H1 (cell line): ENCODE measurements around the gene IRX4. TPM values are rescaled to one million over a fixed set of nuclear protein-coding genes. Genes with fewer than 3 reads are reported as not detected.
A peak's percentile ranks its signal among the peaks of the same experiment; 100 is the strongest.

Experiments
- CTCF ChIA-PET: fragments of 300-600 bp; sonication (Branson Sonifier 250); formaldehyde crosslinking; loops from one replicate; lab custom pipeline; 2021; ENCODE audit not compliant: partially characterized antibody; lab: Charles Lee
- POLR2A ChIA-PET: fragments of 300-600 bp; sonication (Branson Sonifier 250); formaldehyde crosslinking; loops from one replicate; lab custom pipeline; 2021; ENCODE audit warnings: inconsistent platforms; ENCODE audit not compliant: partially characterized antibody; lab: Charles Lee
- DNase-seq, 2 experiments: peaks; one replicate each; pipeline versions ENCODE4 v3.0.0 to v3.0.0-alpha.2; 2010 to 2022; ENCODE audit warnings: low spot score in 2 of 2, low read depth in 1 of 2, mixed read lengths in 1 of 2
- FAIRE-seq: peaks from 2 replicates; lab custom pipeline; 2011; peaks lifted over from hg19 to GRCh38; lab: Jason Lieb, UNC
- H2AFZ ChIP-seq: 2 replicates; pipeline ENCODE4 v1.8.1; 2012; ENCODE audit warnings: low read length, inconsistent platforms
- H2AK5ac ChIP-seq: 2 replicates; pipeline ENCODE4 v1.6.1; 2013; ENCODE audit warnings: low read depth, low read length
- H2BK120ac ChIP-seq: replicated peaks from 2 replicates; pipeline ENCODE3; 2013; ENCODE audit warnings: low read depth, low read length, inconsistent platforms
- H2BK12ac ChIP-seq: 2 replicates; pipeline ENCODE4 v1.6.1; 2013; ENCODE audit warnings: low read depth, low read length
- H2BK15ac ChIP-seq: 2 replicates; pipeline ENCODE4 v1.6.1; 2013; ENCODE audit warnings: low read length
- H2BK20ac ChIP-seq: 2 replicates; pipeline ENCODE4 v1.6.1; 2013; ENCODE audit warnings: low read length
- H2BK5ac ChIP-seq: 2 replicates; pipeline ENCODE4 v1.6.1; 2013; ENCODE audit warnings: low read depth, low read length
- H3K14ac ChIP-seq: 2 replicates; pipeline ENCODE4 v1.6.1; 2013; ENCODE audit warnings: inconsistent platforms; ENCODE audit not compliant: insufficient read length
- H3K18ac ChIP-seq: 2 replicates; pipeline ENCODE4 v1.6.1; 2013; ENCODE audit warnings: low read length; ENCODE audit errors: extremely low read depth
- H3K23ac ChIP-seq: 2 replicates; pipeline ENCODE4 v1.6.1; 2013; ENCODE audit warnings: inconsistent platforms; ENCODE audit not compliant: insufficient read length
- H3K23me2 ChIP-seq: 2 replicates; pipeline ENCODE4 v1.6.1; 2013; ENCODE audit warnings: low read depth, low read length
- H3K27ac ChIP-seq: 2 replicates; pipeline ENCODE4 v1.6.1; 2011; ENCODE audit warnings: low read depth, low read length, inconsistent platforms
- H3K27me3 ChIP-seq, 4 experiments: replicated peaks in 1 of 4; 1 replicate in 1 of 4; 2 replicates in 3 of 4; pipeline versions ENCODE4 v1.6.1 to v1.8.1; 2011 to 2013; ENCODE audit warnings: low read length in 3 of 4, mild to moderate bottlenecking in 3 of 4, inconsistent platforms in 2 of 4, mixed read lengths in 2 of 4, moderate library complexity in 1 of 4; ENCODE audit not compliant: control insufficient read depth in 3 of 4, insufficient read depth in 3 of 4; ENCODE audit errors: extremely low read depth in 1 of 4
- H3K36me3 ChIP-seq, 4 experiments: 2 replicates each; pipeline versions ENCODE4 v1.6.1 to v1.8.1; 2011 to 2013; ENCODE audit warnings: mild to moderate bottlenecking in 4 of 4, low read length in 3 of 4, moderate library complexity in 2 of 4, control low read depth in 1 of 4, inconsistent platforms in 1 of 4; ENCODE audit not compliant: insufficient read depth in 4 of 4, control insufficient read depth in 2 of 4
- H3K4ac ChIP-seq: replicated peaks from 2 replicates; pipeline ENCODE3; 2013; ENCODE audit warnings: low read length, low read depth, mixed read lengths, inconsistent platforms; ENCODE audit not compliant: insufficient read length
- H3K4me1 ChIP-seq, 4 experiments: replicated peaks in 1 of 4; 1 replicate in 1 of 4; 2 replicates in 3 of 4; pipeline versions ENCODE4 v1.6.1 to v1.8.1; 2011 to 2013; ENCODE audit warnings: low read length in 3 of 4, inconsistent platforms in 2 of 4, mixed read lengths in 1 of 4; ENCODE audit not compliant: insufficient read depth in 4 of 4, control insufficient read depth in 3 of 4
- H3K4me2 ChIP-seq, 2 experiments: 2 replicates each; pipeline versions ENCODE4 v1.6.1 to v1.8.1; 2011 to 2013; ENCODE audit warnings: low read depth in 2 of 2, low read length in 2 of 2, control low read depth in 1 of 2, inconsistent platforms in 1 of 2, mild to moderate bottlenecking in 1 of 2; ENCODE audit not compliant: insufficient read depth in 1 of 2
- H3K4me3 ChIP-seq, 4 experiments: fragments of 200-600, 300-600 bp in 1 of 4; sonication (generic), shearing (Covaris generic), sonication (Bioruptor Twin) in 1 of 4; 2 replicates each; pipeline versions ENCODE4 v1.5.1 to v1.8.1; 2011 to 2016; ENCODE audit warnings: low read length in 4 of 4, low read depth in 3 of 4, control low read depth in 2 of 4, inconsistent platforms in 2 of 4, mild to moderate bottlenecking in 2 of 4, mixed read lengths in 1 of 4, moderate library complexity in 1 of 4; ENCODE audit not compliant: insufficient read depth in 2 of 4; ENCODE audit errors: extremely low read depth in 1 of 4
- H3K56ac ChIP-seq: replicated peaks from 2 replicates; pipeline ENCODE3; 2013; ENCODE audit warnings: low read depth, mild to moderate bottlenecking, mixed read lengths, low read length, inconsistent platforms; ENCODE audit not compliant: insufficient read length
- H3K79me1 ChIP-seq: 2 replicates; pipeline ENCODE4 v1.6.1; 2013; ENCODE audit warnings: low read depth, low read length, control low read depth
- H3K79me2 ChIP-seq, 2 experiments: 2 replicates each; pipeline versions ENCODE4 v1.6.1 to v1.8.1; 2012 to 2013; ENCODE audit warnings: low read length in 2 of 2, mild to moderate bottlenecking in 2 of 2, inconsistent platforms in 1 of 2; ENCODE audit not compliant: insufficient read depth in 2 of 2, control insufficient read depth in 1 of 2
- H3K9ac ChIP-seq, 4 experiments: replicated peaks in 1 of 4; 1 replicate in 1 of 4; 2 replicates in 3 of 4; pipeline versions ENCODE4 v1.6.1 to v1.8.1; 2011 to 2013; ENCODE audit warnings: low read depth in 3 of 4, low read length in 3 of 4, control low read depth in 2 of 4, mild to moderate bottlenecking in 2 of 4, moderate library complexity in 2 of 4, inconsistent platforms in 1 of 4; ENCODE audit errors: extremely low read depth in 1 of 4
- H3K9me3 ChIP-seq, 2 experiments: 2 replicates each; pipeline versions ENCODE4 v1.6.1 to v1.8.1; 2012 to 2013; ENCODE audit warnings: mild to moderate bottlenecking in 2 of 2, moderate library complexity in 2 of 2, control low read depth in 1 of 2, inconsistent platforms in 1 of 2, low read depth in 1 of 2, low read length in 1 of 2, mixed read lengths in 1 of 2; ENCODE audit not compliant: insufficient read depth in 2 of 2
- H4K20me1 ChIP-seq, 2 experiments: replicated peaks in 1 of 2; 2 replicates each; pipeline versions ENCODE3 to v1.8.1; 2011 to 2013; ENCODE audit warnings: inconsistent platforms in 2 of 2, low read length in 2 of 2, mild to moderate bottlenecking in 1 of 2; ENCODE audit not compliant: insufficient read depth in 2 of 2, control insufficient read depth in 1 of 2
- H4K5ac ChIP-seq: 2 replicates; pipeline ENCODE4 v1.6.1; 2013; ENCODE audit warnings: low read length, low read depth, mixed read lengths, inconsistent platforms; ENCODE audit not compliant: insufficient read length
- H4K8ac ChIP-seq: 2 replicates; pipeline ENCODE4 v1.8.0; 2013; ENCODE audit warnings: mild to moderate bottlenecking, moderate library complexity, low read length, inconsistent platforms; ENCODE audit not compliant: insufficient read depth; ENCODE audit errors: extremely low read depth
- H4K91ac ChIP-seq: replicated peaks from 2 replicates; pipeline ENCODE3; 2013; ENCODE audit warnings: low read length, mixed read lengths, inconsistent platforms; ENCODE audit not compliant: insufficient read length
- EZH2 ChIP-seq: fragments of 200-600 bp; sonication (generic); IDR thresholded peaks from 2 replicates; pipeline ENCODE4 v1.7.1; 2012; ENCODE audit warnings: low read depth, mild to moderate bottlenecking, moderate library complexity, low read length, inconsistent platforms; ENCODE audit not compliant: severe bottlenecking
- KDM4A ChIP-seq: IDR thresholded peaks from one replicate; pipeline ENCODE4 v1.7.1; 2012; ENCODE audit warnings: low read depth, mild to moderate bottlenecking, moderate library complexity, low read length, inconsistent platforms; ENCODE audit not compliant: severe bottlenecking
- SUZ12 ChIP-seq: fragments of 200-600 bp; sonication (generic); IDR thresholded peaks from 2 replicates; pipeline ENCODE4 v1.6.1; 2012; ENCODE audit warnings: mild to moderate bottlenecking, inconsistent platforms, low read length, moderate library complexity, mixed read lengths
- WGBS, 2 experiments: shearing (Covaris generic) in 1 of 2; methylation state at CpG; one replicate each; pipeline versions ENCODE4 v1.1.6 to v1.1.7; 2013 to 2015; ENCODE audit warnings: low lambda C conversion rate in 2 of 2, mixed read lengths in 2 of 2, inconsistent platforms in 1 of 2, low coverage in 1 of 2, missing lambda C conversion rate in 1 of 2; ENCODE audit not compliant: insufficient replicate concordance in 2 of 2, insufficient coverage in 1 of 2, insufficient read length in 1 of 2; ENCODE audit errors: extremely low coverage in 1 of 2, missing lambda C conversion rate in 1 of 2; 5-methylcytosine and 5-hydroxymethylcytosine counted together
- polyA plus RNA-seq, 7 experiments: library from polyadenylated mRNA; depleted of rRNA in 3 of 7; stranded (reverse) in 5 of 7; unstranded in 2 of 7; fragments of >200 nt in 5 of 7; fragments of 200-250 nt in 2 of 7; gene quantifications; 1 replicate in 5 of 7; 2 replicates in 1 of 7; 4 replicates in 1 of 7; pipeline versions ENCODE4 v1.2.1 to v1.2.3, GENCODE V29; 2011 to 2013; ENCODE audit warnings: missing spikeins in 2 of 7, mixed read lengths in 2 of 7
- total RNA-seq: library from RNA; stranded (reverse); fragmentation: NEBNext Ultra II Directional; extraction: Animal tissue kit (Norgen Biotek cat#: 25700); gene quantifications from 2 replicates; pipeline ENCODE4 v1.2.1, GENCODE V29; 2021
- TF ChIP-seq, protein P1 (sequence below): IDR thresholded peaks from 2 replicates; pipeline ENCODE4 v1.6.1; 2011; ENCODE audit warnings: low read depth, mild to moderate bottlenecking, low read length; ENCODE audit not compliant: insufficient read depth

Gene IRX4
- total and polyA plus RNA-seq, 2 of the 8 experiments (the other 6 are each of a cell fraction or from before 2014, with no cell fraction given): 0.45 to 1.2 TPM

DNA sequence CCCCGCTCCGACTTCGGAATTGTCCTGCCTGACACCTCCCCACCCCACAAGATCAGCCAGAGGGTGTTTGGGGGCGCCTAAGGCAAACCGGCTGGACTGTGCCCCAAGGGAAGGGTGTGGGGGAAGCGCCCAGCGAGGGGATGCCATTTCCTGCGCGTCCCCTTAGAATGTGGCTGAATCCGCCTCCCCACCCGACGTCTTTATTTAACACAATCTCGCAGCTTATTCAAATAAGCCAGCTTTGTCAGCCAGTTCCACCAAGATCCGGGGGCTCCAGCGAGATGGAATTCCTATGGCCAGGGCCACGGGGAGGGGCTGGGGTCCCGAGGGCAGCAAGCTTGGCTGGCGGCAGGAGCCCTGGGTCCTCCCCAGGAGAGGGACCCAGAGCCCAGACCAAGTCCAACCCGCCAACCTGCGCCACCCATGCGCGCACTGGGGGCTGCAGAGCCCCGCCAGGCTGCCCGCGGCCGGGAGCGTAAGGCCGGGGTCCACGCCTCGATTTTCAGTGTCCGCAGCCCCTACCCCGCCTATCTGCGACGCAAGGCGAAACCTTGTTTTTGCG lies 7.4 kb downstream of the IRX4 start:
- ChIA-PET POLR2A (interaction anchor here (0.9 kb wide), 1 partner anchor 9 kb away, joined by 3 read pairs; no protein-coding TSS in a partner anchor), CTCF (interaction anchor here (1.0 kb wide), 2 partner anchors 14 to 23 kb away, joined by 3 read pairs; no protein-coding TSS in a partner anchor)
- Histone ChIP-seq H2BK20ac (no peak overlapping the region), H3K4me1 (peaks cover 3 to 28% (median 11%) of the 10 kb centered on the region in 4 experiments; a peak in 6 of 7 replicates), H3K9me3 (peaks cover 0 to 5% of the 10 kb centered on the region in 2 experiments; a peak in 1 of 4 replicates), H2AFZ (no peak overlapping the region), H3K23me2 (peaks cover 9% of the 10 kb centered on the region; the same call in 1 of the 2 replicates), H2BK120ac (no peak overlapping the region), H3K4ac (no peak overlapping the region), H3K4me3 (peak overlapping the region; percentile 5 to 54 (median 15); a peak in 5 of 8 replicates), H4K8ac (0 out of 2 replicates have a peak overlapping the region, but pooled peaks have one; percentile 12), H3K56ac (no peak overlapping the region), H2BK5ac (no peak overlapping the region), H3K14ac (no peak overlapping the region), H3K9ac (no peak overlapping the region), H3K27ac (no peak overlapping the region), H4K5ac (no peak overlapping the region), H4K20me1 (peaks cover 7 to 20% of the 10 kb centered on the region in 2 experiments), H3K79me2 (no peaks in the 10 kb centered on the region), H3K27me3 (peaks cover 58 to 88% (median 80%) of the 10 kb centered on the region in 4 experiments), H2BK12ac (no peak overlapping the region), H3K36me3 (peaks cover 0 to 13% (median 0%) of the 10 kb centered on the region in 4 experiments; a peak in 1 of 8 replicates), H3K23ac (no peak overlapping the region), H3K4me2 (peak overlapping the region; percentile 75 to 79), H2AK5ac (no peak overlapping the region), H2BK15ac (no peak overlapping the region), H4K91ac (no peak overlapping the region), H3K18ac (peak overlapping the region; percentile 48), H3K79me1 (no peaks in the 10 kb centered on the region)
- TF ChIP-seq SUZ12 (peak; percentile 84), EZH2 (peak; percentile 80), KDM4A (peak; percentile 18)
- TF ChIP-seq, protein P1, sequence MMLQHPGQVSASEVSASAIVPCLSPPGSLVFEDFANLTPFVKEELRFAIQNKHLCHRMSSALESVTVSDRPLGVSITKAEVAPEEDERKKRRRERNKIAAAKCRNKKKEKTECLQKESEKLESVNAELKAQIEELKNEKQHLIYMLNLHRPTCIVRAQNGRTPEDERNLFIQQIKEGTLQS: no peak
- DNase-seq: no peak
- WGBS, 2 experiments: 2% methylated on average over 36 of the region's 36 CpGs; no CpG with 5 or more reads in 1 of the 2 experiments
- no peak for FAIRE-seq
